ENCODE results near the gene OR6X1.

DNA sequence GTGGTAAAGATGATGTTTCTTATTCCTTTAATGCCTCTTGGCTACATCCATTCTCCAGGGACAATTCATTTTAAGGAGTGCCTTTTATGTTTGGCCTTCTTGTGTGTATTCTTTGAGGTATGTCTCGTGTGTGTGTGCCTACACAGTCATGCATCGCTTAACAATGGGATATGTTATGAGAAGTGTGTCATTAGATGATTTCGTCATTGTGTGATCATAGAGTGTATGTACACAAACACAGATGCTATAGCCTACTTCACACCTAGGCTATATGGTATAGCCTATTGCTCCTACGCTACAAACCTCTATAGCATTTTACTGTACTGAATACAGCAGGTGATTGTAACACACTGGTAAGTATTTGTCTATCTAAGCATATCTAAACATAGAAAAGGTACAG, 35.8 kb downstream of the OR6X1 start:
- TF ChIP-seq POLR2AphosphoS5 (IDR thresholded peaks at IDR 0.05; ENCODE audit: low read depth, low read length): no peak
- TF ChIP-seq, protein P1, sequence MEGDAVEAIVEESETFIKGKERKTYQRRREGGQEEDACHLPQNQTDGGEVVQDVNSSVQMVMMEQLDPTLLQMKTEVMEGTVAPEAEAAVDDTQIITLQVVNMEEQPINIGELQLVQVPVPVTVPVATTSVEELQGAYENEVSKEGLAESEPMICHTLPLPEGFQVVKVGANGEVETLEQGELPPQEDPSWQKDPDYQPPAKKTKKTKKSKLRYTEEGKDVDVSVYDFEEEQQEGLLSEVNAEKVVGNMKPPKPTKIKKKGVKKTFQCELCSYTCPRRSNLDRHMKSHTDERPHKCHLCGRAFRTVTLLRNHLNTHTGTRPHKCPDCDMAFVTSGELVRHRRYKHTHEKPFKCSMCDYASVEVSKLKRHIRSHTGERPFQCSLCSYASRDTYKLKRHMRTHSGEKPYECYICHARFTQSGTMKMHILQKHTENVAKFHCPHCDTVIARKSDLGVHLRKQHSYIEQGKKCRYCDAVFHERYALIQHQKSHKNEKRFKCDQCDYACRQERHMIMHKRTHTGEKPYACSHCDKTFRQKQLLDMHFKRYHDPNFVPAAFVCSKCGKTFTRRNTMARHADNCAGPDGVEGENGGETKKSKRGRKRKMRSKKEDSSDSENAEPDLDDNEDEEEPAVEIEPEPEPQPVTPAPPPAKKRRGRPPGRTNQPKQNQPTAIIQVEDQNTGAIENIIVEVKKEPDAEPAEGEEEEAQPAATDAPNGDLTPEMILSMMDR (IDR thresholded peaks at IDR 0.05): no peak; the same call in 1 of the 2 replicates

Measured in Panc1 (cell line).